ENCODE data around the gene PLOD1.
"Not testable (repeated sequence)": the region's sequence is repeated elsewhere in the genome, so short reads cannot be mapped to it uniquely, and the experiment has no call there.

Gene PLOD1

GRCh38 chr1:11934302-11935056, at the start of gene PLOD1:
PLOD1 (plus strand) TSS chr1:11934717; CDS start chr1:11934780, 63 bp downstream.
- DNase-seq (ENCODE audit: low read depth), result peak; percentile 78

DNA sequence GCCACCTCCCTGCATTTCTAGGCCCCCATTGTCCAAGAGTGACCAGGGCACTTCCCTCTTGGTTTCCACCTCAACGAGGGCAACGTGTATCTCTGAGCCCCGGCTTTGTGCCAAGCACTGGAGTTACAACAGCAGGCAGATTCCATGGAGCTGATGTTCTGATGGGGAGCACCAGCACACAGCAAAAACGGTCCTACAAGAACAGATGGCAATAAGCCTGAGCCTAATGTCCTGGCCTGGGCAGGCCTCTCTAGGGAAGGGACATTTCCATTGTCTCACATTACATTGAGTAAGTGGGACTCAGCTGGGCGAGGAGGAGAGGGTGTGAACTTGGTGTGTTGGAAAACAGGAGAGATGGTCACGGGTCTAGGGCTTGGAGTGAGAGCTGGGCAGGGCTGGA, 48.6 kb upstream of the PLOD1 start:
- no peak for DNase-seq (ENCODE audit: low read depth)

GRCh38 chr1:11886986-11887665, 47.4 kb upstream of the PLOD1 start:
- no peak for DNase-seq (ENCODE audit: low read depth)

DNA sequence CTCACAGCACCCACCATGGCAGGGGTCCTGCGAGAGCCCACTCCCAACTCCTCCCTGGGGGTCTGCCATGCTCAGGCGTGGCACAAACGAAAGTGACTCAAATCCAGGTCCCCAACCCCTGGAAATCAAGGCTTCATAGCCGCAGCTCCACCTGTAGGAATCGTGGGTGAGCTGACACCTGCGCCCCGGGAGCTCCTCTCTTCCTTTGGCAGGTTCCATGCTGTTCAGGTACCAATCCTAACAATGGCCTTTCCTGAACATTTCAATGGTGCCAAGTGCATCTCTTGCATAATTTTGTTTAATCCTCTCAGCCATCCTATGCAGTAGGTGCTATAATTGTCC, 46.9 kb upstream of the PLOD1 start:
- no peak for DNase-seq (ENCODE audit: low read depth)

- DNase-seq (ENCODE audit: low read depth), result no peak
Measured at GRCh38 chr1:11888206-11888876, 46.2 kb upstream of the PLOD1 start.

DNA sequence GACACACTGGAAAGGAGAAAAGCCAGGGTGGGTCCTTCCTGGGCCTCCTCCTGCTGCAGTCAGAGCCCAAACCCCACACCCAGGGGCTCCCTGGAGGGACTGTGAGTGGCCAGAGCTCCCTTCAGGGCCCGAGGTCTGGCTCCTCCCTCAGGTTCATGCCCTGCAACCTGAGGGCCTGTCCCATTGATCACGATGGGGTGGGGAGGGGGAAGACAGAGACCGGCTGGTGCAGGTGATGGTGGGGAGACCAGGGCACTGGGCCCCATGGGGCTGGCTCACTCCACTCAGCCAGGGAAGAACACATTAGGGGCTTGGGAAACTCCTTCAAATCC, 45.7 kb upstream of the PLOD1 start:
- no peak for DNase-seq (ENCODE audit: low read depth)

- DNase-seq (ENCODE audit: low read depth), result no peak
Measured at GRCh38 chr1:11891433-11892186, 42.9 kb upstream of the PLOD1 start.

GRCh38 chr1:11893907-11894251, 40.6 kb upstream of the PLOD1 start:
- peak; percentile 33 for DNase-seq (ENCODE audit: low read depth)

DNA sequence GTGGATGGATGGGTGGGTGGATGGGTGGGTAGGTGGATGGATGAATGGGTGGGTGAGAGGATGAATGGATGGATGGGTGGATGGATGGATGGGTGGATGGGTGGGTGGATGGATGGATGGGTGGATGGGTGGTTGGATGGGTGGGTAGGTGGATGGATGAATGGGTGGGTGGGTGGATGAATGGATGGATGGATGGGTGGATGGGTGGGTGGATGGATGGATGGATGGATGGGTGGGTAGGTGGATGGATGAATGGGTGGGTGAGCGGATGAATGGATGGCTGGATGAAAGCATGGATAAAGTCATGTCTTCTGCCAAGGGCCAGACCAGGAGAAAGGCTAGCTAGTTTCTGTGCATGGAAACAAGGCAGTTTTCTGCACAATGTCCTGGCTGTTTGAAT, 40.0 kb upstream of the PLOD1 start:
- not testable (repeated sequence) for DNase-seq (ENCODE audit: low read depth)

DNA sequence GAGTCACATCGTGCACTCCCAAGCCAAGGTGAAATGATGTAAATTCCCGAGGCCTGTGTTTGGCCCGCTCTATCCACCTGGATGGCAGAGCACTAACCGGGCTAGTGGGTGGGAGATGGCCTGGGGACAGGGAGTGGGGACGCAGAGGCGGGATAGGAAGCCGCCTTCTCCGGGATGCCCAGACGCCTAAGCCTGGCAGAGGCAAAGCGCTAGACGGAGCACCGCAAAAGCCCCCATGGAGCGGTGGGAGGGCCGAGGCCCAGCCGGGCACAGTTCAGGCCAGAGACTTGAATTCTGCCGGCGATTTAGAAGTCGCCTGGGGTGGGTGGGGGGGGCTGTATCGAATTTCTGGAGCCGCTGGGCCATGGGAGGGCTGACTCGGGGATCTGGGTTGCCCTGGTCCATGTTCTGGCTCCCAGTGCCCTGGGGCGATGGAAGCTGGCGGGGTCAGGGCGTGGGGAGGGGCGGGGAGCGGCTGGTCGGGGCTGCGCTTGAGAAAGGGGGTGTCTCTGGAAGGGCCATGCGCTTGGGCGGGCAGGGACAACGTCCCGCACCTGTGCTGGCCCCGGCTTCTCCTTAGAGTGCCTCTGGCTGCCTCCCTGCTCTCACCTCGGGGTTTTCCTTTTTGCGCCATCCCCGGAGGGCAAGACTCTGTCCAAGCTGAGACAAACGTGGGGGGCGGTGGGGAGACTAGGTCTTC, 36.3 kb upstream of the PLOD1 start:
- no peak for DNase-seq (ENCODE audit: low read depth)

DNA sequence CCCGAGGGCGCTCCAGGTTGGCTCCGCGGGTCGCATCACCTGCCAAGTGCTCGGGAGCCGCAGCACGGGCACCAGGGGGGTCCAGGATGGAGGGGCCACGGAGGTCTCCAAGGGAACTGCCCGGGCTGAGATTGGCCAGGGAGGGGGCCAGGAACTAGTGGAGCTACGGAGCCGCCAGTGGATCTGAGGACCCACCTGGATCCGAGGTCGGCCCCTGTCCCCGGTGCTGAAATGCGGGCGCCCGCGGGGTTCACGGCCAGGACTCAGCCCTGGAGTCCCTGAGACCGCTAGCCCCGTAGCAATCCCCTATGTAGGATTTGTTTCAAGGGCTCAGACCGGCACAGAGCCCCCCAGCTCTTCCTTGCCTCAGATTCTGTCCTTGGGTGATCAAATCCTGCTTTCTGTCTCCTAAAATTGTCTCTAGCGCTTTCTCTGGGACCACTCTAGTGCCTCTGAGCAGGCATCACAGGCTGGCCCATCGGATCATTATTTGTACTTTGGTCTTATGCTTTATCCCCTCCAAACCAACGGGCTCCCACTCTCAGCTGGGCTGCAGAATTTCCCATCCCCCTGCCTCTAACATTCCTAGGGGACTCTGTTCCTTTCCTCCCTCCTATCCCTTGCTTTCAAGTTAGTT, 35.6 kb upstream of the PLOD1 start:
- DNase-seq (ENCODE audit: low read depth), result no peak

DNA sequence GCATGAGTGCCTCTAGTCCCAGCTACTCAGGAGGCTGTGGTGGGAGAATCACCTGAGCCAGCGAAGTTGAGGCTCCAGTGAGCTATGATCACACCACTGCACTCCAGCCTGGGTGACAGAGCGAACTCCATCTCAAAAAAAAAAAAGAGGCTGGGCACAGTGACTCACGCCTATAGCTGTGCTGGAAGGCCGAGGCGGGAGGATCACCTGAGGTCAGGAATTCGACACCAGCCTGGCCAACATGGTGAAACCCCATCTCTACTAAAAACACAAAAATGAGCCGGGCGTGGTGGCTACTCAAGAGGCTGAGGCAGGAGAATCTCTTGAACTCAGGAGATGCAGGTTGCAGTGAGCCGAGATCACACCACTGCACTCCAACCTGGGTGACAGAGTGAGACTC, 33.1 kb upstream of the PLOD1 start:
- DNase-seq (ENCODE audit: low read depth), result not testable (repeated sequence)

- DNase-seq (ENCODE audit: low read depth), result no peak
Measured at GRCh38 chr1:11903210-11903609, 31.3 kb upstream of the PLOD1 start.

DNA sequence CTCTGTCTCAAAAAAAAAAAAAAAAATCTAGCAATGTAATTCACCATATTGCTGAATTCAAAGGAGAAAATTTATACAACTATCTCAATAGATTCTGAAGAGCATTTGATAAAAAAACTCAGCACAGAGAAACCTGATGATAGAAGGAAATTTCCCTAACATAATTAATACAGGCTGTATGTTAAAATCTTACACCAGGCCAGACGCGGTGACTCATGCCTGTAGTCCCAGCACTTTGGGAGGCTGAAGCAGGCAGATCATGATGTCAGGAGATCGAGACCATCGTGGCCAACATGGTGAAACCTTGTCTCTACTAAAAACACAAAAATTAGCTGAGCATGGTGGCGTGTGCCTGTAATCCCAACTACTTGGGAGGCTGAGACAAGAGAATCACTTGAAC, 30.4 kb upstream of the PLOD1 start:
- DNase-seq (ENCODE audit: low read depth), result not testable (repeated sequence)

GRCh38 chr1:11904978-11905377, 29.5 kb upstream of the PLOD1 start:
- DNase-seq (ENCODE audit: low read depth), result no peak

GRCh38 chr1:11906870-11907269, 27.6 kb upstream of the PLOD1 start:
- no peak for DNase-seq (ENCODE audit: low read depth)

DNA sequence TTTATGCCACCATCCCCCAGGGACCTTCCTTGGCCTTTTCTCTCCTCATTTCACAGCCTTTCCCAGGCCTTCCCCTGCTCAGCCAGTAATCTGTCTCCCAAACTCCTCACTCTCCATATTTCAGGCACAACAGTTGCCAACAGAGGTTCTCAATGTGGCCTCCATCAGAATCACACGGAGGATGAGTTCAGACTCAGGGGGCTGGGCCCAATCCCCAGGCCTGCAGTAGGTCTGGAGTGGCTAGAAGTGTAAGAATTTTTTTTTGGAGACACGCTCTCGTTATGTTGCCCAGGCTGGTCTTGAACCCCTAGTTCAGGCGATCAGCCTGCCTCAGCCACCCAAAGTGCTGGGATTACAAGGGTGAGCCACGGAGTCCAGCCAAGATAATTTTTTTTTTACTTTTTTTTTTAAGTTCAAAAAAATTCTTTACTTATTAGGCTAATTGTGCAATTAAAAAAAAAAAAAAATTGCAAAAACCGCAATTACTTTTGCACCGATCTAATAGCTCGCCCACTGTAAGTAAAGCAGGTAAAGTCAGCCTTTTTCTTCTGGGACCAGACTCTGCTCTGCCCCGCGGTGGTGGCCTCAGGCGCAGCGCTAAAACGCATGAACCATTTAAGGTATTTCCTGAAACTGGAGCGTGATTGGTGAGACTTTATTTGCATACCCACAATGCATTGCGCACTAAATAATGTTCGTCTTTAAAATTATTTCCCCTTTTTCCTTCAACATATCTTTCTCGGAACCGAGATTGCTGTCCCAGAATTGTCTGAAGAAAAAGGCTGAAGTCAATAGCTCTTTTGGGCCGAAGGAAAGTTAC, 27.0 kb upstream of the PLOD1 start:
- peak; percentile 81 for DNase-seq (ENCODE audit: low read depth)

- peak; percentile 44 for DNase-seq (ENCODE audit: low read depth)
Measured at GRCh38 chr1:11908095-11908675, 26.3 kb upstream of the PLOD1 start.

GRCh38 chr1:11910914-11911228, 23.6 kb upstream of the PLOD1 start:
- DNase-seq (ENCODE audit: low read depth), result not testable (repeated sequence)

DNA sequence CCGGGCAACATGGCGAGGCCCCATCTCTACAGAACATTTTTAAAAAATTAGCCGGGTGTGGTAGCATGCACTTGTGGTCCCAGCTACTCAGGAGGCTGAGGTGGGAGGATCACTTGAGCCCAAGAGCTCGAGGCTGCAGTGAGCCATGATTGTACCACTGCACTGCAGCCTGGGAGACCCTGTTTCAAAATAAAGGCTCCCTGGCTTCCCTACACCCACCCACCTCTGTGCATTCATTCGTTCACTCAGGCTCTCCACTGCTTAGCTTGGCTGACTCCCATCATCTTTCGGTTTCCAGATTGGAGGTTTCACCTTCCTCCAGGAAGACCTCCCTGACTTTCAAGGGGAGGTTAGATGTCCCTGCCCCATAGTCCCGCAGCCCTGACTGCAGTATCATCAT, 22.5 kb upstream of the PLOD1 start:
- DNase-seq (ENCODE audit: low read depth), result no peak
